Measurements from ENCODE around the gene COPZ1. TPM values are rescaled to one million over a fixed set of nuclear protein-coding genes. Genes with fewer than 3 reads are reported as not detected.
A peak's percentile ranks its signal among the peaks of the same experiment; 100 is the strongest.

COPZ1 gene
- total and polyA plus RNA-seq, 9 of the 15 experiments (the other 6 are each of a cell fraction or from before 2014, with no cell fraction given), result 137 to 487 (median 233) TPM

DNA sequence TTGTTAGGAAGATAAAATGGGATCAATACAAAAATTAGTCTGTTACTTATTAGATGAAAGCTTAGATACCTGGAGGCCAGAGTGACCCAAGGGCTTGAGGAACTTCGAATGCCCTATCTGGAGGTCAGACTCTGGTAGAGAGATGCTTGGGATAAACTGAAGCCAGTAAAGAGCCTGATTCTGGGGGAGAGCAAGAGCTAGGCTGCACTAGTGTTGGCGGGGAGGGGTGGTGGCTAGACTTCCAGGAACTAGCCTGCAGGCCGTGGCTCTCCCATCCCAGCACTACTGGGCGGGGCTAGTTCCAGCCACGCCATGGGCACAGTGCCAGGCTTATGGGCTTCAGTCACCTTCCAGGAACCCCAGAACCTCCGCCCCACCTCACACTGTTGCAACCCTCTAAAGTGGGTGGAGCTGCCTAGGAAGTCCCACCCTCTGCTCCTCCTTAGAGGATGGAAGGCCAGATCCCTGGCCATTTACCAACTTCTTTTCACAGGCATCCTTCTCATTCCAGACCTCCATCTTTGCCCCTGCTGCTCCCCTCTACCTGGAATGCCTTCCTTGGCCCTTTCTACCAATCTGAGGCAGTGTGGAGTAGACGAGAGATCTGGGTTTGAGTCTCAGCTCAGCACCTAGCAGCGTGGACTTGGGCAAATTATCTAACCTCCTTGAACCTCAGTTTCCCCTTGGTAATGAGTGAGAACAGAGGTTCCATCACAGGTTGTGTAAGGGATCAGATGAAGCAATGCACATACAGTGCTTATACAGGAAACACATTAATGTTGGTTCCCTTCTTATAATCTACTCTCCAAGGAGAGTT lies 17.8 kb upstream of the COPZ1 start (continued):
- peak; percentile 77 for TF ChIP-seq MYC (IDR thresholded peaks at IDR 0.05; ENCODE audit: low read depth, low read length)
- TF ChIP-seq MYC (CRISPR knock-in tag; IDR thresholded peaks at IDR 0.05; ENCODE audit: borderline replicate concordance, low read depth), result no peak
- no peak for TF ChIP-seq SIN3A (IDR thresholded peaks at IDR 0.05; ENCODE audit: borderline replicate concordance in 2 of 2, control insufficient read depth in 1 of 2, low read depth in 2 of 2, low read length in 2 of 2)
- peak; percentile 61 to 62 for TF ChIP-seq NRF1 (conservative IDR thresholded peaks at IDR 0.05 in 1 of 2, IDR thresholded peaks at IDR 0.05 in 1 of 2)
- TF ChIP-seq ZNF586 (CRISPR knock-in tag; conservative IDR thresholded peaks at IDR 0.05), result no peak
- no peak for TF ChIP-seq ARID2 (IDR thresholded peaks at IDR 0.05)
- peak; percentile 45 for TF ChIP-seq POLR2G (IDR thresholded peaks at IDR 0.05; ENCODE audit: low read depth, low read length)
- TF ChIP-seq ZNF316 (IDR thresholded peaks at IDR 0.05), result no peak
- no peak for TF ChIP-seq SP2 (IDR thresholded peaks at IDR 0.05; ENCODE audit: extremely low read depth, low read depth, low read length, poor library complexity, severe bottlenecking)
- 0 out of 2 replicates have a peak, but pooled peaks have one; percentile 44 for TF ChIP-seq FOXK1 (CRISPR knock-in tag; IDR thresholded peaks at IDR 0.05; ENCODE audit: borderline replicate concordance)
- no peak for TF ChIP-seq BCL6 (CRISPR knock-in tag; IDR thresholded peaks at IDR 0.05)
- no peak for TF ChIP-seq KDM5B (IDR thresholded peaks at IDR 0.05; ENCODE audit: insufficient replicate concordance, low read depth, low read length)
- TF ChIP-seq, protein P1, sequence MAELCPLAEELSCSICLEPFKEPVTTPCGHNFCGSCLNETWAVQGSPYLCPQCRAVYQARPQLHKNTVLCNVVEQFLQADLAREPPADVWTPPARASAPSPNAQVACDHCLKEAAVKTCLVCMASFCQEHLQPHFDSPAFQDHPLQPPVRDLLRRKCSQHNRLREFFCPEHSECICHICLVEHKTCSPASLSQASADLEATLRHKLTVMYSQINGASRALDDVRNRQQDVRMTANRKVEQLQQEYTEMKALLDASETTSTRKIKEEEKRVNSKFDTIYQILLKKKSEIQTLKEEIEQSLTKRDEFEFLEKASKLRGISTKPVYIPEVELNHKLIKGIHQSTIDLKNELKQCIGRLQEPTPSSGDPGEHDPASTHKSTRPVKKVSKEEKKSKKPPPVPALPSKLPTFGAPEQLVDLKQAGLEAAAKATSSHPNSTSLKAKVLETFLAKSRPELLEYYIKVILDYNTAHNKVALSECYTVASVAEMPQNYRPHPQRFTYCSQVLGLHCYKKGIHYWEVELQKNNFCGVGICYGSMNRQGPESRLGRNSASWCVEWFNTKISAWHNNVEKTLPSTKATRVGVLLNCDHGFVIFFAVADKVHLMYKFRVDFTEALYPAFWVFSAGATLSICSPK (IDR thresholded peaks at IDR 0.05; ENCODE audit: borderline replicate concordance), result no peak
- TF ChIP-seq ZNF146 (CRISPR knock-in tag; IDR thresholded peaks at IDR 0.05; ENCODE audit: unreplicated experiment), result no peak
- no peak for TF ChIP-seq MAFG (tag; conservative IDR thresholded peaks at IDR 0.05)
- no peak for TF ChIP-seq ZNF212 (CRISPR knock-in tag; IDR thresholded peaks at IDR 0.05)
- TF ChIP-seq, protein P2, sequence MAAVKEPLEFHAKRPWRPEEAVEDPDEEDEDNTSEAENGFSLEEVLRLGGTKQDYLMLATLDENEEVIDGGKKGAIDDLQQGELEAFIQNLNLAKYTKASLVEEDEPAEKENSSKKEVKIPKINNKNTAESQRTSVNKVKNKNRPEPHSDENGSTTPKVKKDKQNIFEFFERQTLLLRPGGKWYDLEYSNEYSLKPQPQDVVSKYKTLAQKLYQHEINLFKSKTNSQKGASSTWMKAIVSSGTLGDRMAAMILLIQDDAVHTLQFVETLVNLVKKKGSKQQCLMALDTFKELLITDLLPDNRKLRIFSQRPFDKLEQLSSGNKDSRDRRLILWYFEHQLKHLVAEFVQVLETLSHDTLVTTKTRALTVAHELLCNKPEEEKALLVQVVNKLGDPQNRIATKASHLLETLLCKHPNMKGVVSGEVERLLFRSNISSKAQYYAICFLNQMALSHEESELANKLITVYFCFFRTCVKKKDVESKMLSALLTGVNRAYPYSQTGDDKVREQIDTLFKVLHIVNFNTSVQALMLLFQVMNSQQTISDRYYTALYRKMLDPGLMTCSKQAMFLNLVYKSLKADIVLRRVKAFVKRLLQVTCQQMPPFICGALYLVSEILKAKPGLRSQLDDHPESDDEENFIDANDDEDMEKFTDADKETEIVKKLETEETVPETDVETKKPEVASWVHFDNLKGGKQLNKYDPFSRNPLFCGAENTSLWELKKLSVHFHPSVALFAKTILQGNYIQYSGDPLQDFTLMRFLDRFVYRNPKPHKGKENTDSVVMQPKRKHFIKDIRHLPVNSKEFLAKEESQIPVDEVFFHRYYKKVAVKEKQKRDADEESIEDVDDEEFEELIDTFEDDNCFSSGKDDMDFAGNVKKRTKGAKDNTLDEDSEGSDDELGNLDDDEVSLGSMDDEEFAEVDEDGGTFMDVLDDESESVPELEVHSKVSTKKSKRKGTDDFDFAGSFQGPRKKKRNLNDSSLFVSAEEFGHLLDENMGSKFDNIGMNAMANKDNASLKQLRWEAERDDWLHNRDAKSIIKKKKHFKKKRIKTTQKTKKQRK (IDR thresholded peaks at IDR 0.05; ENCODE audit: borderline replicate concordance, low read depth, low read length), result no peak
- TF ChIP-seq COPS2 (conservative IDR thresholded peaks at IDR 0.05), result no peak
- no peak for TF ChIP-seq HMG20B (CRISPR knock-in tag; IDR thresholded peaks at IDR 0.05)
- TF ChIP-seq, protein P3, sequence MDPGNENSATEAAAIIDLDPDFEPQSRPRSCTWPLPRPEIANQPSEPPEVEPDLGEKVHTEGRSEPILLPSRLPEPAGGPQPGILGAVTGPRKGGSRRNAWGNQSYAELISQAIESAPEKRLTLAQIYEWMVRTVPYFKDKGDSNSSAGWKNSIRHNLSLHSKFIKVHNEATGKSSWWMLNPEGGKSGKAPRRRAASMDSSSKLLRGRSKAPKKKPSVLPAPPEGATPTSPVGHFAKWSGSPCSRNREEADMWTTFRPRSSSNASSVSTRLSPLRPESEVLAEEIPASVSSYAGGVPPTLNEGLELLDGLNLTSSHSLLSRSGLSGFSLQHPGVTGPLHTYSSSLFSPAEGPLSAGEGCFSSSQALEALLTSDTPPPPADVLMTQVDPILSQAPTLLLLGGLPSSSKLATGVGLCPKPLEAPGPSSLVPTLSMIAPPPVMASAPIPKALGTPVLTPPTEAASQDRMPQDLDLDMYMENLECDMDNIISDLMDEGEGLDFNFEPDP (CRISPR knock-in tag; IDR thresholded peaks at IDR 0.05), result no peak
- TF ChIP-seq TAF1 (IDR thresholded peaks at IDR 0.05; ENCODE audit: control insufficient read depth, extremely low read depth, insufficient read depth, low read length, severe bottlenecking), result peak; percentile 41
